ENCODE results near the gene ISLR.

DNA sequence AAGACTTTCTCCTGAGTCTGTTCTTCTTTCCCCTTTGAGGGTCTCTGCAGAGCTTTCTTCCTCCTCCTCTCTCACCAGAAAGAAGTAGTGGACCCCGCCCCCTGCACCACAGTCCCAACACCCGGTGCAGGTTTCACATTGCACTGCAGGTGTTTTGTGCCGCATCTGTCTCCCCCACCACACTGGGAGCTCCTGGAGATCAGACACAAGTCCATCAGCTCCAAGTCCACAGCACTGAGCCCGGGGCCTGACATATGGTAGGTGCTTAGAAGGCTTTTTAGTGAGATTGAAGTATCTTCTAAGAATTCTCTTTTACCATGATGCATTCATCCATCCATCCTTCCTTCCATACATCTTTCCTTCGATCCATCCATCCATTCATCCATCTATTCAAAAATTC lies 19.2 kb downstream of the ISLR start:
- TF ChIP-seq POLR2A (IDR thresholded peaks at IDR 0.05), result no peak
- TF ChIP-seq, protein P1, sequence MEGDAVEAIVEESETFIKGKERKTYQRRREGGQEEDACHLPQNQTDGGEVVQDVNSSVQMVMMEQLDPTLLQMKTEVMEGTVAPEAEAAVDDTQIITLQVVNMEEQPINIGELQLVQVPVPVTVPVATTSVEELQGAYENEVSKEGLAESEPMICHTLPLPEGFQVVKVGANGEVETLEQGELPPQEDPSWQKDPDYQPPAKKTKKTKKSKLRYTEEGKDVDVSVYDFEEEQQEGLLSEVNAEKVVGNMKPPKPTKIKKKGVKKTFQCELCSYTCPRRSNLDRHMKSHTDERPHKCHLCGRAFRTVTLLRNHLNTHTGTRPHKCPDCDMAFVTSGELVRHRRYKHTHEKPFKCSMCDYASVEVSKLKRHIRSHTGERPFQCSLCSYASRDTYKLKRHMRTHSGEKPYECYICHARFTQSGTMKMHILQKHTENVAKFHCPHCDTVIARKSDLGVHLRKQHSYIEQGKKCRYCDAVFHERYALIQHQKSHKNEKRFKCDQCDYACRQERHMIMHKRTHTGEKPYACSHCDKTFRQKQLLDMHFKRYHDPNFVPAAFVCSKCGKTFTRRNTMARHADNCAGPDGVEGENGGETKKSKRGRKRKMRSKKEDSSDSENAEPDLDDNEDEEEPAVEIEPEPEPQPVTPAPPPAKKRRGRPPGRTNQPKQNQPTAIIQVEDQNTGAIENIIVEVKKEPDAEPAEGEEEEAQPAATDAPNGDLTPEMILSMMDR (IDR thresholded peaks at IDR 0.05), result no peak
